Measurements from ENCODE around the gene RTN4IP1. TPM values are rescaled to one million over a fixed set of nuclear protein-coding genes. Genes with fewer than 3 reads are reported as not detected.
A peak's percentile ranks its signal among the peaks of the same experiment; 100 is the strongest.

Gene RTN4IP1
- total and polyA plus RNA-seq, 7 donors, result 10.0 to 25.6 (median 11.6) TPM

DNA sequence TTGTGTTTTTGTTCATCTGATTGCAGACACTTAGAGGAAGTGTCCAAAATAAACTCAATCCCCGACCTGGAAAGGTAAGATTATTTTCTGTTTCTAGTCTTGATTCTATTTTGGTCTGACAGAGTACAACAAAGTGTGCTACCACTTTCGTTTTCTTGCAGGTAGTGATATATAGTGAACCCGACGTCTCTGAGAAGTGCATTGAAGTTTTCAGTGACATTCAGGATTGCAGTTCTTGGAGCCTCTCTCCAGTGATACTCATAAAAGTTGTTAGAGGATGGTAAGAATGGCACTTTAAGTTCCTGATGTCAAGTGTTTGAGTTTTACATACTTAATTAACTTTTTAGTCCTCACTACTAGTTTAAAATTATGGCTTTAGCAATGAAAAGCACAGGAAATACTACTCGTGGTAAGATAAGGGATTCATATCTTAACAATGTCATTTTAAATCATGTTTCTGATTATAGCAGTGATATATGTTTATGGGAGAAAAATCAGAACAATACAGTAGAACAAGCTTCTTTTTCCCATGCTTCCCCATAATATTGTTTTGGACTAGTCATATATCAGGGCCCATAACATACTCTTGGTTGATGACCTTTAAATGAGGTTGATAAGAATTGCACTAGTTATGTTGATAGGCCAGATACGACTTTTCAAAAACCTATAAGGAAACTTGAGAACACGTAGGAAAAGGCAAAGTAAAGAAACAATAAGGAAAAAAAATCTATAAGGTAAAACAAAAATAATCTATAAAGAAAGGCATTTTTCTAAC is 104.0 kb downstream of the RTN4IP1 start:
- Histone ChIP-seq H3K4me3 (peak overlapping the region; percentile 4), H3K9me3 (no peaks in the 10 kb centered on the region), H3K4me1 (no peaks in the 10 kb centered on the region), H3K27ac (no peak overlapping the region), H3K27me3 (ENCODE audit: insufficient read depth in 3 of 3, low read length in 2 of 3) (no peaks in the 10 kb centered on the region), H3K36me3 (ENCODE audit: insufficient read depth in 1 of 2, low read depth in 1 of 2) (no peaks in the 10 kb centered on the region)
- DNase-seq, result no peak
- TF ChIP-seq, protein P1, sequence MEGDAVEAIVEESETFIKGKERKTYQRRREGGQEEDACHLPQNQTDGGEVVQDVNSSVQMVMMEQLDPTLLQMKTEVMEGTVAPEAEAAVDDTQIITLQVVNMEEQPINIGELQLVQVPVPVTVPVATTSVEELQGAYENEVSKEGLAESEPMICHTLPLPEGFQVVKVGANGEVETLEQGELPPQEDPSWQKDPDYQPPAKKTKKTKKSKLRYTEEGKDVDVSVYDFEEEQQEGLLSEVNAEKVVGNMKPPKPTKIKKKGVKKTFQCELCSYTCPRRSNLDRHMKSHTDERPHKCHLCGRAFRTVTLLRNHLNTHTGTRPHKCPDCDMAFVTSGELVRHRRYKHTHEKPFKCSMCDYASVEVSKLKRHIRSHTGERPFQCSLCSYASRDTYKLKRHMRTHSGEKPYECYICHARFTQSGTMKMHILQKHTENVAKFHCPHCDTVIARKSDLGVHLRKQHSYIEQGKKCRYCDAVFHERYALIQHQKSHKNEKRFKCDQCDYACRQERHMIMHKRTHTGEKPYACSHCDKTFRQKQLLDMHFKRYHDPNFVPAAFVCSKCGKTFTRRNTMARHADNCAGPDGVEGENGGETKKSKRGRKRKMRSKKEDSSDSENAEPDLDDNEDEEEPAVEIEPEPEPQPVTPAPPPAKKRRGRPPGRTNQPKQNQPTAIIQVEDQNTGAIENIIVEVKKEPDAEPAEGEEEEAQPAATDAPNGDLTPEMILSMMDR (IDR thresholded peaks at IDR 0.05), result no peak
- 48 to 51% (median 50%) methylated on average over 7 of the region's 7 CpGs for WGBS, 3 donors
- intact Hi-C loops (cut with DNase I), result no loop called here
- no peak for ATAC-seq

DNA sequence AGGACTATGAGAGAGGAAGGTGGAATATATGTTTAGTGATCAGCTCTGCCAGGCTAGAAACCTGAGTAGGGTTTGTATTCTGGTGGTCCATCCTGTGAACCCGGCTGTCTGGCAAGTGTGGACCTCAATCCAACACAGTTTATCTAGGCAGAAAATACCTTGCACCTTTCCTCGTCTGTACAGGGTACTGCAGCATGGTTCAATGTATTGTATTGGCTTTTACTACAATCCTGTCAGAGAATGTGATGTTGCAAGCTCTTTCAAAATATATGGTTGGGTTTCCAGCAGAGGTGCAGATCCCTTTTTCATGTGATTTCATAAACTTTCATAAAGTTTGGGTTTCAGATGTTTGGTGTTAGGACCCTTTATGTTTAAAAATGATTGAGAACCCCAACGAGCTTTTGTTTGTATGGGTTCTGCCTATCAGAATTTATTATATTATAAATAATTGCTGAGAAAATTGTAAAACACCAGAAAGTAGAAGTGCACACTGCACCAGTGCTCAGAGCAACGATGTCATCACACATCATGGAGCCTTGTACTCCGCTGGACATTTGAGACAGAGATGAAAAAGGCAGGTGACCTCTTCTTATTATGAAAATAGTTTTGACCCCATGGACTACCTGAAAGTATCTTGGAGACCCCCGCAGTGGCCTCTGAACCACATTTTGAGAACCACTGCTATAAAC is 106.6 kb downstream of the RTN4IP1 start:
- intact Hi-C loops (cut with DNase I), result no loop called here
- TF ChIP-seq, protein P1 (IDR thresholded peaks at IDR 0.05), result no peak
- Histone ChIP-seq H3K27ac (no peak overlapping the region), H3K27me3 (ENCODE audit: insufficient read depth in 3 of 3, low read length in 2 of 3) (no peaks in the 10 kb centered on the region), H3K36me3 (ENCODE audit: insufficient read depth in 1 of 2, low read depth in 1 of 2) (no peaks in the 10 kb centered on the region), H3K9me3 (no peaks in the 10 kb centered on the region), H3K4me1 (no peaks in the 10 kb centered on the region), H3K4me3 (no peak overlapping the region)
- ATAC-seq (no peak), DNase-seq (no peak)
- 78 to 85% (median 82%) methylated on average over 6 of the region's 6 CpGs for WGBS, 3 donors

Other genes starting within 250 kb of the RTN4IP1 start
- gene QRSL1, start 80 bp upstream of the RTN4IP1 start, total RNA-seq, result 10 to 100 TPM; 14.8 to 23.6 (median 19.7) TPM
- gene QRSL1, start 80 bp upstream of the RTN4IP1 start, polyA plus RNA-seq, result 10 to 100 TPM; 17.1 to 27.2 (median 20.2) TPM

All from psoas muscle (tissue), 8 donors.